EH (cell line): ENCODE results near the gene ATIC.
"Not testable (repeated sequence)": the region's sequence is repeated elsewhere in the genome, so short reads cannot be mapped to it uniquely, and the experiment has no call there.

Experiments used
- DNase-seq: peaks from one replicate; pipeline ENCODE4 v3.0.0-alpha.2; 2015; ENCODE audit warnings: low read depth

ATIC gene

GRCh38 chr2:215311625-215312396, at the start of gene ATIC:
Gene ATIC, plus strand, starts transcription at chr2:215312059. Its CDS starts 84 bp downstream, at chr2:215312143.
- DNase-seq = peak; percentile 94

DNA sequence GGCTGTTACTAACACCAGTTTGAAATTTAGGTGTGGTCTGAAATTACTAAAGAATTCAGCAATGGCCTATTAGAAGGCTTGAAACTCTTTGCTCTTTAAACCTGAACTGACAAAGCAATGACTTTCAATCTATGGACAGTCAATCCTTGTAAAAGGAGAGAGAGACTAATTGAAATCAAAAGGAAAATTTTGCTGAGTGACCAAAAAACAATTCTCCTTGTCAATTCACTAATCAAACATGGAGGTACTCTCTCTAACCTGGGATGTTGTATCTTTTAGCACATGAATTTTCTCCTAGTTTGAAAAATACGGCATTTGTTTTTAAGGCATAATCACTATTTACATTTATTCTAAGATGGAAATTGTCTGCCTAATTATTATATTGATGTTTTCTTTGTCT, 49.6 kb upstream of the ATIC start:
- DNase-seq = no peak

- DNase-seq = no peak
These were observed 49.0 kb upstream of the ATIC start for GRCh38 chr2:215262741-215263362.

DNA sequence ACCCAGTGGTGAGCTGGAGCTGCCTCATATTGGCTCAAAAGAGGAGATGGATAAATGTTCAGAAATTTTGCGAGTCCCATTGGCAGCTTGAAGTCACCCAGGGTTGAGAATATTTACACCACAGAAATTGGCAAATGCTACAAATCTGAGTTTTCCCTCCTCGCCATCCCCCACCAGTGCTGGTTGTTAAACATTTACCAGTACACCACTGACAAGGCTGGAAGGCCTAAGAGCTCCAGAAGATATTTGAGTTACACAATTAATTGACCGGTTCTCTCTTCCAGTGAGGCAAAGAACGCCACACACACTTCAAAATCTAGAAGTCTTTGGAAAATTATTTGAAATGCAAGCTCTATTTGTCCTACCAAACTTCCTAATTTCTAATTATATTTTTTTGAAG, 47.5 kb upstream of the ATIC start:
- no peak for DNase-seq

GRCh38 chr2:215269397-215270117, 42.3 kb upstream of the ATIC start:
- peak; percentile 76 for DNase-seq

DNA sequence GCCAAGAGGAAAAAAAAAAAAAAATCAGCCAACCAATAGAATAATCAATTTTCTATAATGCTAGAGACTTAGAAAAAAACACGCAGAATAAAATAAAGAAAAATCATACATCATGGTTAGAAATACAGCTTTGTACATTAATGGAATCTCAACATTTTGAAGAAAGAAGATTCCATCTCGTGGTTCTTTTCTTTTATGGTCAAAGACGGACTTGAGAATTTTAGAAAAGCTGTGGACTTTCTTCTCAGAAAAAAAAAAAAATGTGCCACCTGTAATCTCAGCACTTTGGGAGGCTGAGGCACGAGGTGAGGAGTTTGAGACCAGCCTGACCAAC, 41.8 kb upstream of the ATIC start:
- no peak for DNase-seq

DNA sequence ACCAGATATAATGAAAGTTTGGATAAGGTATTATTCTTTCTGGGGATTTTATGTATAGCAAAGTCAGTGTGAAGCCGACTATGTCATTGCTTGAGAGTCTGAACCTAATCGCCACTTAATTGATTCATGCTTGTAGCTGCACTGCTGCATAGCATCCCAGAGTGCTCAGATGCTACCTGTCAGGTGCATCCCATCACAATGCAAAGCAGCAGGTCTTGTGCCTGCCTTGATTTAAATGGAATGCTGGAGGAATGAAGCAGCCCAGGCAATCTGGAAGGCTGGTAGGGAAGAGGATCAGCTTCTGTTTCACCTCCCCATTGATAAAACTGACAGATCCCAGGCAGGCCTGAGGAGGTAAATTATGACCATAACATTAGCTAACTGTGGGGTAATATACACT, 40.4 kb upstream of the ATIC start:
- DNase-seq = no peak

- DNase-seq = no peak
These were observed 38.9 kb upstream of the ATIC start for GRCh38 chr2:215272918-215273317.

DNA sequence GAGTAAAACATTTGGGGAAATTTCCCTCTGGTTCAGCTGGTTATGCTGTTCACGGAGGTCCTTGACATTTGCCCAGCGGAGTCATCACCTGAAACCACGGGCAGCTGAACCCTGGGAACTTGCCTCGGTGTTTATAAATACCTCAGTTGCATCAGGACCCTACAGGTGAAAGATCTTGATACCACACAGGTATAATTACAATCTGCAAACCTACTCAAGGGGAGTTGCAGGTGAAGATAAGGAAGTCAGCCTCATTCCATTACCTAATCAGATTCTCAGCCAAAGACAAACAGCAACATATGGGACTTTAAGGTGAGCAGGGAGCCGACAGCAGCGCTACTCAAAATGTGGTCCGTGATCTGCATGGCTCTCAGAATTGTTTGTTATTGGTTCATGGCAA, 37.0 kb upstream of the ATIC start:
- DNase-seq = no peak

DNA sequence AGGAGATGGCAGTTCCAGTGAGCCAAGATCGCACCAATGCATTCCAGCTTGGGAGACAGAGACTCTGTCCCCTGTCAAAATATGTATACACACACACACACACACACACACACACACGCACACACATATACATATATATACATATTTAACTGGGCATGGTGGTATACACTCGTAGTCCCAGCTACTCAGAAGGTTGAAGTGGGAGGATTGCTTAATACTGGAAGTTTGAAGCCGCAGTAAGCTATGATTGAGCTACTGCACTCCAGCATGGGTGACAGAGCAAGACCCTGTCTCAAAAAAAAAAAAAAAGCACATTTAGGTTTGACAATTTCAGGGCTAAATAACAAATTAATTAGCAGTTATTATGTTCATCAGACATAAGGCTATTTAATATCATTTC, 36.0 kb upstream of the ATIC start:
- DNase-seq = no peak

DNA sequence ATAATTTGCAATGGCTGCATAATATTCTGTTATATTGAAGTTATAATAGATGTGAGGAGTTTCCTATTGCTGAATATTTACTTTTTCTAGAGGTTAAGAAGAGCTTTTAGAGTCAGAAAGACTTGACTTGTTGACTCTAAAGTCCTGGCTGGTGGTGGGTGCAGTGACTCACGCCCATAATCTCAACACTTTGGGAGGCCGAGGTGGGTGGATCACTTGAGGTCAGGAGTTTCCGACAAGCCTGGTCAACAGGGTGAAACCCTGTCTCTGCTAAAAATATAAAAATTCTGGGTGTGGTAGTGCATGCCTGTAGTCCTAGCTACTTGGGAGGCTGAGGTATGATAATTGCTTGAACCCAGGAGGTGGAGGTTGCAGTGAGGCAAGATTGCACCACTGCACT, 33.9 kb upstream of the ATIC start:
- DNase-seq = peak; percentile 23

DNA sequence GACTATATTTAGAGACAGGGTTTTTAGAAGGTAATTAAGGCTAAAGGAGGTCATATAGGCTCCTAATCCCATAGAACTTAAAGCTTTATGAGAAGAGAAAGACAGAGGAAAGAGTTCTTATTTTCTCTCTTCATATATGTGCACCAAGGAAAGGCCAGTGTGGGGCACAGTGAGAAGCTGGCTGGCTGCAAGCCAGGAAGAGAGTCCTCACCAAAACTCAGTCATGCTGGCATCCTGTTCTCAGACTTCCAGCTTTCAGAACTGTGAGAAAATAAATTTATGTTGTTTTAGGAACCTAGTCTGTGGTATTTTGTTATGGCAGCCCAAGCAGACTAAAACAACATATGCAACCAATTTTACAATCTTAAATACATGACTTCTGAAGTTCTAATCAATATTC, 31.5 kb upstream of the ATIC start:
- peak; percentile 52 for DNase-seq

- DNase-seq = no peak
These were observed 28.6 kb upstream of the ATIC start for GRCh38 chr2:215283221-215283620.

- no peak for DNase-seq
These were observed 25.6 kb upstream of the ATIC start for GRCh38 chr2:215286309-215286708.

DNA sequence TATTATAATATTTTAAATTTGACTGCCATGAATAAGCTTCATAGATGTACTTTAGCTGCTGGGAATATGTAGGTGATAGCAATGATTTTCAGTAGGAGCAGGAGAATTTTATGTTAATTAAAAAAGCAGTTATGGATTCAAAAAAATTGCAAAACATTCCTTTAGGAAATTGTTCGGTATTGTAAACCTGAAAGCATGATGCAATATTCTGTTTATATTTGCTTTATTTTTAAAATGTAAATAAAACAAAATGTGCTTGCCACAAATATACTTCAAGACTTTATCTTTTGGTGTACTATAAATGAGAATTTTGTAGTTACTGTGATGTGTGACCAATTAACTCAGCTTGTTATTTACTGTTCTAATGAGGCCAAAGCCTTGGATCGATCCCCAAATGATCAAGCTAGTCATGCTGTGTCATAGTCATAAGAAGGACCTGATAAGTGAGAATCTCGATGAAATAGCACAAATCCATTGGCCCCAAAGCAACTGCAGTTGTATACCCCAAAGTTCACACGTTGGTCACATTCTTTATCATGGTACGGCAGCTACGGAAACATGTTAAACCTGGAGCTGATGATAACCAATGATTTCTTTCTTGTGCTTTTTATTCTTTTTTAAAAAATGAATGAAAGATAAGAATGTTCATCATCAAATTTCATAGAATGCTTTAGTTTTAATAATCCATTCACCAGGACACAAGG, 23.6 kb upstream of the ATIC start:
- no peak for DNase-seq

DNA sequence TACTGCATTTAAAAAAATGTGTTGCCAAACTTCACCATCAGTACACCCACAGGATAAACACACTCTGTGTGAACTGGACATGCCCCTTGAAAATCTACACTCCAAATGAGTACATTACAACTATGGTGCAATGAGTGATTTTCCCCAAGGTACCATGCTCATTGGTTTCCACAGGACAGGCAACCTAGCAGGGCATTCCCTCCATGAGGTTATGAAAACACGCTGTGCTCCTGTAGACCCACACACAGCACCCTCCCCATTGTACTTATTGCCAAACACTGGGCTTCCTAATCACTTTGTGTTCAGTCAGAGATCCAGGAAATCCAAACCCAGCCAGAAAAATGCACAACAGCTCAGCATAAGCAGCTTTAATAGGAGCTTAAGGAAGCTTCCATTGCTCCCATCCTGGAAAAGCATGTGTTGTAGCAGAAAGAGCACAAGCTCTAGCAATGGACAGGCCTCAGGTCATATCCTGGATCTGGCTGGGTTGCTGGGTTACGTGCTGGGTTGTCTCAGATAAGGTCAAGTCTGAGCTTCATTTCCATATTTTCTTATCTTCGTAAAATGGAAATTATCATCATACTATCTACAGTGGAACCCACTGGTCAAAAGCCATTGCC, 20.8 kb upstream of the ATIC start:
- no peak for DNase-seq

- no peak for DNase-seq
These were observed 18.0 kb upstream of the ATIC start for GRCh38 chr2:215293879-215294278.

DNA sequence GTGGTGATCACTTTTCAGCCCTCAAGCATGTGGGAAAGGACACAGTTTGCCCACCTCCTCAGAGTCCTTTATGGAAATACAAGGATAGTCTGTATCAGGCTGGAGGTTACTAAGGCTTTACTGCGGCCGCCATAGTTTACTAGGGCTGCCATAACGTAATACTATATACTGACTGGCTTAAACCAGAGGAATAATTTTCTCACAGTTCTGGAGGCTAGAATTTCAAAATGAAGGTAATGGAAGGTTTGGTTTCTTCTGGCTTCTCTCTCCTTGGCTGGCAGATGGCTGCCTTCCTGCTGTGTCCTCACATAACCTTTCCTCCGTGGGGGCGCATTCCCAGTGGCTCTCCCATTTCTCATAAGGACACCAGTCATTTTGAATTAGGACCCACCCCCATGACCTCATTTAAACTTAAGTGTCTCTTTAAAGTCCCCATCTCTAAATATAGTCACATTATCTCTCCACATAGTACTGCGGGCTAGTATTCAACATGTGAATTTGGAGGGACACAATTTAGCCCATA, 12.5 kb upstream of the ATIC start:
- peak; percentile 30 for DNase-seq

DNA sequence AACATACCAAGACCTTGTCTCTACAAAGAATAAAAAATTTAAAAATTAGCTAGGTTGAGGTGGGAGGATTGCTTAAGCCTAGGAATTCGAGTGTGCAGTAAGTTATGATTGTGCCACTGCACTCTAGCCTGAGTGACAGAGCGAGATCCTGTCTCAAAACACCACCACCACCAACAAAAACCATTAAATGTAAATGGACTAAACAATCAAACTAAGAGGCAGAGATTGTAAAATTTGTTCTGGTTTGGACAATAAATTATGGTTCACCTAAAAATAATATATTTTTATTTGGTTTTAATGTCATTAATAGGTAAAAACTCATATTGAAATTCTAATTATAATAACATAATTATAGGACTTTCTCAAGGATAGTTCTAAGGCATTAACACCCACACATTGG, 9.9 kb upstream of the ATIC start:
- no peak for DNase-seq

GRCh38 chr2:215311259-215311624, 617 bp upstream of the ATIC start:
- not testable (repeated sequence) for DNase-seq

- DNase-seq = no peak
These were observed 1.4 kb downstream of the ATIC start for GRCh38 chr2:215313255-215313613.

- DNase-seq = no peak
These were observed 3.0 kb downstream of the ATIC start for GRCh38 chr2:215314896-215315295.
